ENCODE data around the gene NPPC.

The NPPC gene

DNA sequence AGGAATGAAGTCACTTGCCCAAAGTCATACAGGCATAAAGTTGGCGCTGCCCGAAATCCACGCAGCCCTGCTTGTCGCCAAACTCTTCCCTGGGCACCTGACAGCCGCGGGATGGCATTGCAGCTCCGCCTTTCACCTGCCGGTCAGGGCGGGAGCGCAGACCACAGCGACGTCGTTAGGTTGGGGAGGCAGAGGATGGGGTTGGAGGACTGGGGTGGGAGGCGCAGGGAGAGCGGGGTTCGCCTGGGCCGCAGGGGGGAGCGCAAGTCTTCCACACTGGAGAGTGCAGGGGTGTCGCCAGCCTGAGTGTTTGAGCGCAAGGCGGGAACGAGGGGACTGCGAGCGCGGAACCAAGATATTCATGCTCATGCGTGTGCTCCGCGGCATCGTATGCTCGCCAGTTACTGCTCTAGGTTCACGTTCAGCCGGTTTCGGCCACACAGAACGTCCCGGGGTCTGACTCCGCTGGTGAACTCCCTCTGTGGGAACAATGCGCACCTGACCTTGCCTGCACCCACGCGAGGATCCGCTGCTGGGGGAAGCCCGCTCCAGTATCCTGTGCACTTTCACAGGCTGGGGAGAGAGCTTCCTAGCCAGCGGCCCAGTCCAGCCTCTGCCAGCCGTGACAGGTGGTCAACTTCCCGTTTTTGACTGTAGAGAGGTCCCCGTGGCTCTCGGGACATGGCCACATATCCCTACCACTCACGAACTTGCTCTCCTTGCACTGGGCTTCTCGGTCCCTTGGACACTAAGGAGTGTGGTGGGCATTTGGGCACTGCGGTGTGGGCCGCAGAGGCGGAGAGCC lies 767 bp upstream of the NPPC start:
- 0 out of 2 replicates have a peak, but pooled peaks cover 3% of the 10 kb centered on the region for H3K4me1 ChIP-seq (ENCODE audit: insufficient read depth, low read length)
- no peaks in the 10 kb centered on the region for H3K36me3 ChIP-seq (ENCODE audit: insufficient read depth, low read depth, low read length)
- no peak overlapping the region for H3K27ac ChIP-seq (ENCODE audit: low read length)
- no peaks in the 10 kb centered on the region for H3K9me3 ChIP-seq (ENCODE audit: insufficient read depth, low read depth, low read length)
- H3K27me3 ChIP-seq (ENCODE audit: insufficient read depth, low read length), result peaks cover 74% of the 10 kb centered on the region
- no peak overlapping the region for H3K9ac ChIP-seq (ENCODE audit: low read depth, low read length)
- peak overlapping the region; percentile 70 for H3K4me3 ChIP-seq (ENCODE audit: low read length)

DNA sequence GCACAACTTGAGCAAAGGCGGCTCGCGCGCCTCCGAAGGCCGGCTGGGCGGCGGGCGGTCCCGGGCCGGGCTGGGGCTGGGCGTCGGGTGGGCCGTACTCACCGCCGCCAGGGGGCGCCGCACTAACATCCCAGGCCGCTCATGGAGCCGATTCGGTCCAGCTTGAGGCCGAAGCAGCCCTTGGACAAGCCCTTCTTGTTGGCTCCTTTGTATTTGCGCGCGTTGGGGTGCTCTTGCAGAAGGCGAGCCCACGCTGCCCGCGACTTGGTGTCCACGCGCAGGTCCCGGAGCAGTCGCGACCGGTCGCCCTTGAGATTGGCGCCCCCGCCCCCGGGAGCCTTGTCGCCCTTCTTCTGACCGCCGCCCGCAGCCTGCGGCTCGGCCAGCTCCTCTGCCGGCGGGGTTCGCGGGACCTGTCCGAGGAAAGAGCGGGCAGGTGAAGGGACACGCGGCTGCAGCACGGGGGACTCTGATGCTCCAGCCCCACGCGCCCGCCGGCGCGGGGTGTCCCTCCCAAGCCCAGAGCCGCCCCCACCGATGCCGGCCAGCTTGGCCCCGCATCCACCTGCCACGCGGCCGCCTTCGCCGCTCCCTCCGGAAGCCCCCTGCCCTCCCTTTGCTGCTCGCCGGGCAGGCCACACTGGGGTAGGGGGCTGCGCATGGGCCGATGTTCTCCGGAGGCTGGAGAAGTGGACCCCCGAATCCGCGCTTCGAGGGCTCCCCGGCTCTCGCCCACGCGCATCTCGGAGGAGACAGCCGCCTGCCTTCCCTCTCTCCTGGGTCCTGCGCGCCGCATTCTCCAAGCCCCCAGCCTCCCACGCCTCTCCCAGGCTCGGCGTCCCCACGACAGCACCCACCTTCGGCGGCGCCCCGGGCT lies 655 bp downstream of the NPPC start:
- Histone ChIP-seq H3K4me1 (ENCODE audit: insufficient read depth, low read length) (0 out of 2 replicates have a peak, but pooled peaks cover 3% of the 10 kb centered on the region), H3K9me3 (ENCODE audit: insufficient read depth, low read depth, low read length) (no peaks in the 10 kb centered on the region), H3K9ac (ENCODE audit: low read depth, low read length) (peak overlapping the region; percentile 43; the same call in 1 of the 2 replicates), H3K4me3 (ENCODE audit: low read length) (peak overlapping the region; percentile 70), H3K36me3 (ENCODE audit: insufficient read depth, low read depth, low read length) (no peaks in the 10 kb centered on the region), H3K27ac (ENCODE audit: low read length) (no peak overlapping the region), H3K27me3 (ENCODE audit: insufficient read depth, low read length) (peaks cover 67% of the 10 kb centered on the region)

DNA sequence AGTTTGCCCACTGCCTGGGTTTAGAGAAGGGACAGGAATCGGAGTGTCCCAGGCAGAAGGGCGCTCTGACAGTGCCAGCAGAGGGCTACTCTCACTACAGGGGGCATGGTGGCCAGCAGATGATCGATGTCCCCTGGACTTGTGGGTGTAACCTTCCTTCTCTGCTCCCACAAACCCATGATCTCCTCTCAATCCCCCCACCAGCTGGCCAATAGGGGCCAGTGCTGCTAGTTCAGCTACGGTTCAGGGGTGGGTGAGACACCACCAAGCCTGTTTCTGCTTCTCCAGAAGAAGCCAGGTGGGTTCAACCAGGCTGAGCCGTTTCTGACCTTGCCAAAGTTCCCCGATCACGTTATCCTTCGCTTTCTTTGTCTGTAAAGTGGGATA lies 1.3 kb downstream of the NPPC start:
- Histone ChIP-seq H3K27ac (ENCODE audit: low read length) (no peak overlapping the region), H3K9me3 (ENCODE audit: insufficient read depth, low read depth, low read length) (no peaks in the 10 kb centered on the region), H3K4me3 (ENCODE audit: low read length) (peak overlapping the region; percentile 28; the same call in 1 of the 2 replicates), H3K4me1 (ENCODE audit: insufficient read depth, low read length) (0 out of 2 replicates have a peak, but pooled peaks cover 3% of the 10 kb centered on the region), H3K27me3 (ENCODE audit: insufficient read depth, low read length) (peaks cover 67% of the 10 kb centered on the region), H3K36me3 (ENCODE audit: insufficient read depth, low read depth, low read length) (no peaks in the 10 kb centered on the region), H3K9ac (ENCODE audit: low read depth, low read length) (no peak overlapping the region)

DNA sequence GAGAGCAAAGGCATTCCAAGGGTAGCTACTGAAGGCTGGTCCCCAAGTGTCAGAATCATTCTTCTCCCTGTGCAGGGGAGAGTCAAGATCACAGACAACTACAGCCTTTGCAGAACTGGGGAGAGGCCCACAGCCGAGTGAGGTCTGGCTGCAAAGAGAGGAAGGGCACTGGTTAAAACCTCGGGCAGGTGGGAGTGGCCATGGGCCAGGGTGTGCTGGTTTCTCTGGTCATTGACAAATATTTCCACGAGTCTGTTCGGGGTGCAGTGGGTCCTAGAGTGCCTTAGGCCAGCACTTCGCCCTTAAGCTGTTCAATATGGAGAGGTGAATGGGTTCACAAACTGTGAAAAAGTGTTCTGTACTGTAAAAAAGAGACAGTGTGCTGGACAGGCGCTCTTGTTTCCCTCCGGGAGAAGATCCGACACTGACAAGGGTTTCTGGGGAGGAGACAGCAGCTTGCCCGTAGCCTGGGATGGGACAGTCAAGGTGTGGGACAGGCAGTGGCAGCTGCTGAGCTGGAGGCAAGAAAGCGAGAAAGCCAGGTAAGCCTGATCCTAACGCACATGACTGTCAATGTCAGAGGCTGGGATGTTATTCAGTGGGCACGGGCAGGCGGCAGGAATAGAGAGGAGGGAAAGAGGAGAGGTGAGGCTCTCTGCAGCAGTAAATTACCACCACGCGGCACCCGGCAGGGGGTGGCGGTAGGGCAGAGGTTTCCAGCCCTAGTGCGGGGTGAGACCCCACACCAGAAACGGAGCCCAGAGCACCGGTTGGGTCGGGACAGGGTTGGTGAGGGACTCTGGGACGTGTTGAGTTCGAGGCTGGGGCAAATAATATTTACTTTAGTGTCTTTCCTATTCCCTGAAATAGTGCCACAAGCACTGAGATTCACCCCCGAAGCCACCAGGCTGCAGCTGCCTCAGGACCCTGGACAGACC lies 2.0 kb downstream of the NPPC start:
- Histone ChIP-seq H3K36me3 (ENCODE audit: insufficient read depth, low read depth, low read length) (no peaks in the 10 kb centered on the region), H3K4me1 (ENCODE audit: insufficient read depth, low read length) (0 out of 2 replicates have a peak, but pooled peaks cover 3% of the 10 kb centered on the region), H3K27ac (ENCODE audit: low read length) (no peak overlapping the region), H3K4me3 (ENCODE audit: low read length) (no peak overlapping the region), H3K27me3 (ENCODE audit: insufficient read depth, low read length) (peaks cover 61% of the 10 kb centered on the region), H3K9me3 (ENCODE audit: insufficient read depth, low read depth, low read length) (no peaks in the 10 kb centered on the region), H3K9ac (ENCODE audit: low read depth, low read length) (no peak overlapping the region)

DNA sequence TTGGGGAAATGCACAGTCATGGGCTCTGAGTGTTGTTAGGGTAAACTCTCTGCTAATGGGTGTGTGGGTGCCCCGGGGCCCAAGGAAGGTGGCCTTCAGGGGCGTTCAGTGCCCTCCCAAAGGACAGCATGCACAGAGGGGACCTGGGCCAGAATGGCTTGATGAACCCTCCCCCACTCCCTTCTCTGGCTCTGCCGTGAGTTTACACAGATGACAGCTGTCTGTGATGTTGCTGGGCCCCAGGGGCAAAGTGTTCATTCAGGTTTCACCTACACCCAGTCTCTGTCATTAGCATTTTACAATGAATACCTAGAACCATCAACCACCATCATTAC lies 3.2 kb downstream of the NPPC start:
- no peak overlapping the region for H3K4me3 ChIP-seq (ENCODE audit: low read length)
- no peak overlapping the region for H3K27ac ChIP-seq (ENCODE audit: low read length)
- H3K9ac ChIP-seq (ENCODE audit: low read depth, low read length), result no peak overlapping the region
- no peaks in the 10 kb centered on the region for H3K36me3 ChIP-seq (ENCODE audit: insufficient read depth, low read depth, low read length)
- peaks cover 48% of the 10 kb centered on the region for H3K27me3 ChIP-seq (ENCODE audit: insufficient read depth, low read length)
- 0 out of 2 replicates have a peak, but pooled peaks cover 3% of the 10 kb centered on the region for H3K4me1 ChIP-seq (ENCODE audit: insufficient read depth, low read length)
- no peaks in the 10 kb centered on the region for H3K9me3 ChIP-seq (ENCODE audit: insufficient read depth, low read depth, low read length)

DNA sequence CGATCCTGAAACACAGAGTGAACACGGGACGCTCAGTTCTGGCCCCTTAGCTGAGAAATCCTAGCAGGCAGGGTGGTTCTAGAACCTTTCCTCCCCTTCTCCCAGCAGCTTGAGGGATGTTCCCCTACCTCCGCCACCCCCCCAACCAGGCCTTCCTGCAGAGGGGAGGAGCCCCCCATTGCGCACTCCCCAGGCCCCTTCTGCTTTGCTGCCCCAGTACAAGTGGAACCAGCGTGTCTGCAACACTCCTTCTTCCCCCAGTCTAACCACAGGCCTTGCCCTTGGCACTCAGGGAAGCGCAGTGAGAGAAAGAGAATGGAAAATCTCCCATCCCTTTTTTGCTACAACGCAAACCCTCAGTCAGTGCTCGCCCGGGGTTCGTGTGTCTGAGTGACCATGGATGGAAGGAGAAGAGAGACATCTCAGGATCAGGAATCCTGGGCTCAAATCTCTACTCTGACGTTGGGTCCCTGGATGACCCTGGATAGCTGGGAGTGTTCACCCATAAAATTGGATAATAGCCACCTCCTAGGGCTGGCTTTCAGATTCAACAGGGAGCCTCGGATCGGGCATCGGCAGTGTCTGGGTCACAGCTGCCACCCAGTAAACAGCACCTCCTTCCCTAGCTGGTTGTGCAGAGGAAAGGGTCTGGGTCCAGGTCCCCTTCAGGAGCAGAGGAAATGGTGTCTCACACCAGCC lies 3.7 kb downstream of the NPPC start:
- Histone ChIP-seq H3K9me3 (ENCODE audit: insufficient read depth, low read depth, low read length) (no peaks in the 10 kb centered on the region), H3K4me3 (ENCODE audit: low read length) (no peak overlapping the region), H3K27me3 (ENCODE audit: insufficient read depth, low read length) (peaks cover 43% of the 10 kb centered on the region), H3K9ac (ENCODE audit: low read depth, low read length) (no peak overlapping the region), H3K27ac (ENCODE audit: low read length) (no peak overlapping the region), H3K4me1 (ENCODE audit: insufficient read depth, low read length) (0 out of 2 replicates have a peak, but pooled peaks cover 3% of the 10 kb centered on the region), H3K36me3 (ENCODE audit: insufficient read depth, low read depth, low read length) (no peaks in the 10 kb centered on the region)

DNA sequence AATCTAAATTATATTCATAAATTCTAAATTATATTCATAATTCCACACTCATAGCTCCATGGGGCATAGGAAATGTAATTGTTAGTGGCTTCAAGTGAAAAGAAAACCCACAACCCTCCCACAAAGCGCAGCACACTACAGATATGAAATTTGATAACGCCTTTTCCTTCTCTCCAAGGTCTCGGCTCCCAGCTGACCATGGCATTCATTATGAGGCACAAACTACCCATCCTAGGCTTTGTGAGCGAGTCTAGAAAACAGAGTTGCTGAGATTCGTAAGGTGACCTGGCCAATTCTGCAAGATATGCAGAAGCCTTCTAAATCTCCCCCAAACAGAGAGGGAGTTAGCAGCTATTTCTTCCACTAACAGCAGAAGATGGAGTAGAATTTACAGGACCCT lies 5.4 kb downstream of the NPPC start:
- Histone ChIP-seq H3K36me3 (ENCODE audit: insufficient read depth, low read depth, low read length) (no peaks in the 10 kb centered on the region), H3K27me3 (ENCODE audit: insufficient read depth, low read length) (peaks cover 27% of the 10 kb centered on the region), H3K9ac (ENCODE audit: low read depth, low read length) (no peak overlapping the region), H3K9me3 (ENCODE audit: insufficient read depth, low read depth, low read length) (no peaks in the 10 kb centered on the region), H3K27ac (ENCODE audit: low read length) (no peak overlapping the region), H3K4me1 (ENCODE audit: insufficient read depth, low read length) (0 out of 2 replicates have a peak, but pooled peaks cover 3% of the 10 kb centered on the region), H3K4me3 (ENCODE audit: low read length) (no peak overlapping the region)

DNA sequence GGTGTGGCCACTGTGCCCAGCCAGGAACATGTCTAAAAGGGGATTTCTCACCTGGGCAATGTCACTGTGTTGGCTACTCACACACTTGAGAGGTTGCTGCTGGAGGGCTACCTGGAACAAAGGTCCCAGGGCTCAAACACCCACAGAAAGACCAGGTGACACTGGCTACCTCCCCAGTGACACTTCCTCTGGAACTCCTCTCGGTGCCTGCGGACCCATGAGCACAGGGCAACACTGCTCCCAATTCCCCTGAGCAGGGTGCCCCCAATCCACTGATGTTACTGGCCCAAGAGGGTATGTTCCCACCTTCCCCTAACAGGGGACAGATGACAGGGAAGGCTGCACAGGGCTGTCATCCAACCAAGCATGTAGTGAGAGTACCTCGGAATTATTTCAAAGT lies 5.8 kb downstream of the NPPC start:
- Histone ChIP-seq H3K9ac (ENCODE audit: low read depth, low read length) (no peak overlapping the region), H3K4me1 (ENCODE audit: insufficient read depth, low read length) (0 out of 2 replicates have a peak, but pooled peaks cover 3% of the 10 kb centered on the region), H3K27ac (ENCODE audit: low read length) (no peak overlapping the region), H3K36me3 (ENCODE audit: insufficient read depth, low read depth, low read length) (no peaks in the 10 kb centered on the region), H3K27me3 (ENCODE audit: insufficient read depth, low read length) (peaks cover 22% of the 10 kb centered on the region), H3K9me3 (ENCODE audit: insufficient read depth, low read depth, low read length) (no peaks in the 10 kb centered on the region), H3K4me3 (ENCODE audit: low read length) (no peak overlapping the region)

DNA sequence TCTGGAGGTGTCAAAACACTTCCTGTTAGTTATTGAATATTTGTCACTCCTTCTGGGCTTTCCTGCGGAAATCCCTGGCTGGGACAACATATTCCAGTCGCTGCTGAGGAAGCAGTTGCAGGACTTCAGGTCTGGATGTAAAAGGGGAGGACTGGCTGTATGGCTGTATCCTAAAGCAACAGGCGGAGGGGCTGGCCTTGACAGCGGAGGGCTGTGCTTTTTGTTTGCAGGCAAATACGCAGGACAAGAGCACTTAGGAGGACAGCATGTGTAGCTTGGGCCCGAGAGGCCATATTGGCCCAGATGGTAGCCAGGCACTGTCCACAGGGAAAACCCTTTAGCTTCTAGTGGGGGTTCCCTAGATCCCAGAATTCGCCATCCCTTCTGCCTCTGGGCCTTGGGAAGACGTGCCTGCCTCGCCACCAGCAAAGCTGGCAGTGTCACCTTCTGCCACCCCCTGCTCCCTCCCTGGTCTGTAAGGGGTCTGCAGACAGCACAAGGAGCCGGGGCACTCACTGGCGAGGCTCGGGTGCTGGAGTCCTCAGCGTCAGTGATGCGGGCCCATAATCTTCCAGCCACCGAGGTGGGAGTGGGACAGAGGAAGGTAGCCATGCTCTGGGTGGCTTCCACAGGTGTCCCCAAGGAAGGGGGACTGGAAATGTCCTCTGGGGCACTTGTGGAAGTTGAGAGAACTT lies 6.7 kb downstream of the NPPC start:
- Histone ChIP-seq H3K9ac (ENCODE audit: low read depth, low read length) (no peak overlapping the region), H3K9me3 (ENCODE audit: insufficient read depth, low read depth, low read length) (no peaks in the 10 kb centered on the region)

DNA sequence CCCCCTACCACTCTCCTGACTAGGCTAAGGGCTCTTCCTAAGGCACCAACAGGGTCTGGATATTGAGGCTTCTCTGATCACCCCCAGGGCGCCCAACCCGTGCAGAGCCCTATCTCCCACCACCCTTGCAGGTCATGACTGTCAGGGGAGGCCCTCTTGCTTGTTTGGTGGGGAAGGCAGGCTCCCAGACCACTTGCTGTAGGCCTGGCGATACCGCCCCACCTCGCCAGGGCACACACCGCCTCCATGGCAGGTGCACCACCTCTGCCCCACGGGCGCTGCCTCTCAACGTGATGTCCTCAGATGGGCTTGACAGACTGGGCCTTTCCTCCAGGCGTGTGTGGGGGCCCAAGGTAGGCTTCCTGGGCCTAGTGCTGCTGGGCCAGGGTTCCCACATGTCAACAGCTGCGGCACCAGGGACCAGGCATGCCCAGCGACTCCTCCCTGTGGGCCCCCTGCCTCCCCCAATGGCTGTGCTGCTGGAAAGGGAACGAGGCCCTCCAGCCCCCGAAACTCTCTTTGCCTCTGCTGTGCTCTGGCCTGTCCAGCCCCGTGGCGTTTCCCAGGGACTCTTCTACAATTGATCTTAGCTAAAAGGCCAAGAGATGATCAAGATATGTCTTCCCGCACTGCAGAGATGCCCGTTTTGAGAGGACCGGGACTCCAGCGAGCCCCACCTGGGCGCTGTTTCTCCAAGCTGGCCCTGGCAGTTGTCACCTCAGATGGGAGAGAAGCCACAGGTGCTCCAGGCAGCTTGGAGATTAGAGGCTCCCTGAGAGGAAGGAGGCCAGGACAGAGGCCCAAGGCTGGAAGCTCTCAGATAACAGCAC lies 7.5 kb downstream of the NPPC start:
- Histone ChIP-seq H3K27ac (ENCODE audit: low read length) (no peak overlapping the region), H3K27me3 (ENCODE audit: insufficient read depth, low read length) (peaks cover 6% of the 10 kb centered on the region; the same call in 1 of the 2 replicates), H3K4me3 (ENCODE audit: low read length) (no peak overlapping the region), H3K4me1 (ENCODE audit: insufficient read depth, low read length) (no peaks in the 10 kb centered on the region), H3K9ac (ENCODE audit: low read depth, low read length) (no peak overlapping the region), H3K9me3 (ENCODE audit: insufficient read depth, low read depth, low read length) (no peaks in the 10 kb centered on the region), H3K36me3 (ENCODE audit: insufficient read depth, low read depth, low read length) (no peaks in the 10 kb centered on the region)

More for the DNA sequence above, 6.7 kb downstream of the NPPC start:
- peaks cover 14% of the 10 kb centered on the region for H3K27me3 ChIP-seq (ENCODE audit: insufficient read depth, low read length)
- no peak overlapping the region for H3K27ac ChIP-seq (ENCODE audit: low read length)
- H3K36me3 ChIP-seq (ENCODE audit: insufficient read depth, low read depth, low read length), result no peaks in the 10 kb centered on the region
- no peaks in the 10 kb centered on the region for H3K4me1 ChIP-seq (ENCODE audit: insufficient read depth, low read length)
- H3K4me3 ChIP-seq (ENCODE audit: low read length), result no peak overlapping the region
